Cerebellar cortex (tissue), 1 donor: ENCODE measurements around the gene GJD2.
A peak's percentile ranks its signal among the peaks of the same experiment; 100 is the strongest.

Experiments
- DNase-seq: peaks from one replicate; pipeline ENCODE4 v3.0.0-alpha.2; 2015; ENCODE audit warnings: low spot score

The GJD2 gene

DNA sequence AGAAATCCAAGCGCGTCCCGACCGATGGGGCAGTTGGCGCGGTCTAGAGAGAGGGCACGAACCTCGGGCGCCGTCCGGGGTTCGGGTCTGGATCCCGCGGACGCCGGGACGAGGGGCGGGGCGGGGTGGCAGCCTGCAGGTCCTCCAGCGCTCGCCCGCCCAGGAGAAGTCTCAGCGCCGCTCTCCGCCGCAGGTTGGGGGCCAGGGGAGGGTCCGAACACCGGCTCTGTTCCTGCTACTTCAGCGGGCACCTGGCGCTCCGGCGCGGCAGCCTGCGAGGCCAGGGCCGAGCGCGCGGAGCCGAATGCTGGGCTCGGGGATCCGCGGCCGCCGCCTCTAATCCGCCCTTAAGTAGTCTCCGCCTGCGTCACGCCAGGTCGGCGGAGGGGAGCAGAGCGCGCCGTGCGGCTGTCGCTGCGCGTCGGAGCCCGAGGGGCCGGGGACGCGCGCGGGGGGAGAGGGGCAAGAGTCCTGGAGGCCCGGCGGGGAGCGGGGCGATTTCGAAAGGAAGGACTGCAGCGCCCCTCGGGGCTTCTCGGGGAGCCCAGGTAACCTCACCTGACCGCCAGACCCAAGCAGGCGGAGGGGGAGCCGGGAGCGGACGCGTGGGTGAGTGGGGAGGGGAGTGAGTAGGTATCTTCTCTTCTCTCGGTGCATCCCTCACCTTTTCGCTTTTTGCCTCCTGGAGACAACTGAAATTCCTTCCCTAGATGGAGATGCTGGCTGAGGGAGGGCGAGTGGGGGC lies at the start of gene GJD2:
Gene GJD2, minus strand, starts transcription at position 325 of the 745 bp plus-strand sequence. CDS start 510 bp downstream, outside the sequence.
- no peak for DNase-seq

DNA sequence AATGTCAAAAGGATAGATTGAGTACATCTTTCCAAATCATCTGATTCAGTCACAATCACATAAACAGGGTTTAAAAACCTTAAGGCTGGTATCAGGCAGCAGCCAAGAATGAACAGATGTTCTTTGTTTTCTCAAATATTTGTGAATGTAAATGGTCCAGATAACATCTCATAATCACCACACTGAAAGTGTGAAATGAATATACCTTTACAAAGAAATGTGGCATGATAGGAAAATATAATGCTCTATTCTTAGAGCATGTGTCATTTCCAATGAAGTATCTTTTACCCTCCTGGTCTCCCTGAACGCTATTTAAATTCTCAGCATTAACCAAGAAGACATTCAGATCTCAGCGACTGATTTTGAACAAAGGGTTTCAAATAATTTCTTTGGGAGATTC lies 49.3 kb upstream of the GJD2 start:
- no peak for DNase-seq

DNA sequence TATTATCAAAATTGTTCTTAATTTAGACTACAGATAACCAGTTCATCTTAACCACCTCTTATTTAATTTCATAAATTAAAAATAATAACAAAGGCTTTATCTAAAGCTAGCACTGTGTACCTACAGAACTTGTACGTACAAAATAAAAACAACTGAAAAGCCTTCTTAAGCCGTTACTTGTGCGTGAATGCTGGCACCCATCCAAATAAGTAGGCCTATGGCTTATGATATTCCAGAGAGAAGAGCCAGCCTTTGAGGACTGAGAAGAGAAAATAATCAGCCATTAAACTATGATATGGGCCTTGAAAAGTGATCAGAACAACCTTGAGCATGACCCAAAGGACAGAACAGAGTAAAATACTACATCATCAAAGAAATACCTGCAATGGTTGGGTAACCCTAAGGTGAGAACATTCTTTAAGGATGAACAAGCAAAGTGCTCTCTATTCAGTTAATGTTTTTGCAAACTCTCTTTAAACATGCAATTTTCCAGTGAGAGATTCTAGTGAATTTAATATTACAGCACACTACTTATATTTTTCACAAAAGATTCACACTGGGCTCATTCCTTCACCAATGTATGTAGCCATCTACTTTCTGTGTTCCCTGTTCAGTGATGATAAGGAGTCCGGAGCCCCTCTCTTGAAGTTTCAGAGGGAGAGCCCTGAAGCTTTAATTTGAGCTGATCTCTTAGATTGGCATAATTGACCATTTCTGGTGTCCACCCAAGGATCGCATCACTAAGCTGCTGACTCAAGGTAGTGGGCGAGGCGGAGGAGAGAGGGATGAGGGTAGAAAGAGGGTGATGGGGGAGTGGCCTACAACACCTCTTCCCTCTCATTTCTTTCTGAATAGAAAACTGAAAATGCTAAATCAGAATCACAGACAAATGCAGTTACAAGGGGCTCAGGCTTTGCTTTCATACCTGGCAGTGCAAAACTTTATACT lies 48.3 kb upstream of the GJD2 start:
- DNase-seq: no peak

DNA sequence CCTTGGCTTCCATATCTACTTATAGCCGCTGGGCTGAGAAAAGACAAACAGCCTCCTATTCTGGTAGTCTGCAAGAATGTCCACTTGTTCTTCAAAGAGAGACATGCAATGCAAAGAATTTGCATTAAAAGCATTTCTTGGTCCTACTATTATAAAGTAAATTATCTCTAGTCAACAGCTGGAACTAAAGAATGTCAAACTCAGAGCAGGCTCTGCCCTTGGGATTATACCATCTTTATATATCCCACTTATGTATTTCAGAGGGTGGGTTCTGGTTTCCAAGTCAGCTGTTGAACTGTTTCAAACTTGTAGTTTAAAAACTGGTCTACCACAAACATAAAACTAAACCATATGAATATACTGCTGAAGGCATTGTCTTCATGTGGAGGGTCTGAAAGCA lies 47.6 kb upstream of the GJD2 start:
- DNase-seq: no peak

DNA sequence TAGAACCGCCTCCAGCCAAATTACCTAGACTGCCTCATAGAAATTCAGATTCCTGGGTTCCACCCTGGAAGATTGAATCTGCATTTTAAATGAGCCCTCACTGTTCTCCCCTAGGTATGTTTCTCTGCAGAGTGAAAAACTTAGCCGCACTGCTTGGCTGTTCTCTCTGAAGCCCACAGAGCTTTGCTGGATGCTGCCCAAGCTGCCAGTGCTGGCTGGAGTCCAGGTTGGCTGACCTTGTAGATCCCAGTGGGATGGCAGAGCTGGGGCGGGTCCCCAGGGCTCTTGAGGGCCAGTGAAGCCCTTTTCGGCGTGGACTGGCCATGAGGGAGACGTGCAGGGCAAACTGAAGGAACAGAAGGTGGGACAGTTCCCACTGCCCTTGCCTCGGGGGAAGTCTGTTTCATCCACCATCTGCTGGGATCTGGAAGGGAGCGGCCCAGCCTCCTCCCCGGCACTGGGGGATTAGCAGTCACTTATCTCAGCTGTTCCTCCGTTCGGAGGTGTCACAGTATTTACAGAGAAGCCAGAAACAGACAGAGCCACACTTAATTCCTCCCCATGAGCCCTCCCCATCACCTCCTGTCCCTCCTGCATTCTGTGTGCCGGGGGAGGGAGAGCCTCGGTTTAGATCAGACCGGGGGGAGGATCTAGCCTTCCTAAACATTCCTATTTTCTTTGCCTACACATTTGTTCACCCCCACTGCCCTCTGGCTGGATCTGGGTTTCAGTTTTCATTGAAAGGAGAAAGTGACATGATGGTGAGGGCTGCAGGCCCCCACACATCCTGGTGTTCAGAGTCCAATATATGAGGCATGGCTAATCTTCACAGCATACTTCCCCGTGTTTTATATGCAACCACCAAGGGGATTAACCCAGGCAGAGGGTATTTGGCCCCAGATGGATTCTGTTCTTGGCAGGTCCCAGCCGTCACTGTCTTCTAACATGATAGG lies 44.6 kb upstream of the GJD2 start:
- DNase-seq: peak; percentile 87

DNA sequence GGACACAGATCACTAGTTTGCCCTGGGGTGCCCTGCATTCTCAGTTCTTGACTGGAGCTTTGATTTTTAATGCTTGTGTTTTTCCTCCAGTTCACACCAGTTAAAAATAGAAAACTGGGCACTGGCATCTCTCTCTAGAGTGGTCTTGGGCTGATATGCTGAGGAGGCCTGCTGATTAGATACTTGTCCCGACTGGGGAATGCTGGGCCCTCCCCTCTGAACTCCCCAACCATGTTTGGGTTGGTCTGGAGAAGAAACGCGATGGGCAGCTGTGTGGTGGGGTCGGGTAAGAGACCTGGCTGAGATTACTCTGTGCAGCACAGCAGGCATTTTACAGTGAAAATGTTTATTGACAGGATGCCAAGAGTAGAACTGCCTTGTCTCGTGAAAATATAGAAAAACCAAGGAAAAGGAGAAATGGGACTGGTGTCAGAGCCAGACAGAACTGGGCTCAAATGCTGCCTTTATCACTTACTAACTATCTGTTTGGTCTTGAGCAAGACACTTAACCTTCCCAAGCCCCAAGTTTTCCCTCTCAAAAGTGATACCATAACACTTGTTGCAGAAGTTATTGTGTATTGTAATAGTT lies 42.1 kb upstream of the GJD2 start:
- DNase-seq: no peak

DNA sequence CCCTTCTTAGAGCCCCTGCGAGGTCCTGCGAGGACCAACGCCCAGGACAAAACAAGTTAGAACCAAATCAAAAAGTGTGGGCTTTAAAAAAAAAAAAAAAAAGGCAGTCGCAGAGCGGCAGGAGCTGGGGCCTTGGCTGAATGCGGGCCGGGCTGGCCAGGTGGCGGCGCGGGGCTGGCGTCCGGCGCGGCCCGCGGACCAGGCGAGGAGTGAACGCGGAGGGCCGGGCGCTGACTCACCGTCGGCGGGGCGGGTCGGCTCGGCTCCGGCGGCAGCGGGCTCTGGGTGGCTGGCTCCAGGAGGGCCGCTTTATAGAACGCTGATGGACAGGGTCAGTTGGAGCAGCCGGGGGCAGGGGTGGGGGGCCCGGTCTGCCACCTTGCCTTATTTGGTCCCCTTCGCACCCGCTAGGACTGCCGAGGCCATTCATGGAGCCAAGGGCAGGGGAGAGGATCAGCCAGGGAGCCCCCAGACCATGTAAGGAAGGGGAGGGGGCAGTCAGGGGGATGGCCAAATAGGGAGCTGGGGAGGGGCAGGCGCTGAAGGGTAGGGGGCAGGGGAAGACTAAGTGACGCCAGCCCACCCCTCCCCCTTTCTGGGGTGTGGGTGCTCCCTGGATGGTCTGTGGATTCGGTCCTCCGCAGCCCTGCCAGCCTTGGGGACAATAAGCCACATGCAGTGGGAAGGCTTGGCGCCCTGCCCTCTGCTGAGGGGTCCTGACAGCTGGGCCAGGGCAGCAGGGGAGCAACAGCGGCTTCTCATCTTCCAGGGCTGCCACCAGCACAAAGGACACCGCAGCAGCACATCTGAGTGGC lies 40.7 kb upstream of the GJD2 start, which contains the start of gene ACTC1:
Gene ACTC1, minus strand, starts transcription at position 283 of the 815 bp plus-strand sequence. CDS start 741 bp downstream, outside the sequence.
- DNase-seq: no peak

DNA sequence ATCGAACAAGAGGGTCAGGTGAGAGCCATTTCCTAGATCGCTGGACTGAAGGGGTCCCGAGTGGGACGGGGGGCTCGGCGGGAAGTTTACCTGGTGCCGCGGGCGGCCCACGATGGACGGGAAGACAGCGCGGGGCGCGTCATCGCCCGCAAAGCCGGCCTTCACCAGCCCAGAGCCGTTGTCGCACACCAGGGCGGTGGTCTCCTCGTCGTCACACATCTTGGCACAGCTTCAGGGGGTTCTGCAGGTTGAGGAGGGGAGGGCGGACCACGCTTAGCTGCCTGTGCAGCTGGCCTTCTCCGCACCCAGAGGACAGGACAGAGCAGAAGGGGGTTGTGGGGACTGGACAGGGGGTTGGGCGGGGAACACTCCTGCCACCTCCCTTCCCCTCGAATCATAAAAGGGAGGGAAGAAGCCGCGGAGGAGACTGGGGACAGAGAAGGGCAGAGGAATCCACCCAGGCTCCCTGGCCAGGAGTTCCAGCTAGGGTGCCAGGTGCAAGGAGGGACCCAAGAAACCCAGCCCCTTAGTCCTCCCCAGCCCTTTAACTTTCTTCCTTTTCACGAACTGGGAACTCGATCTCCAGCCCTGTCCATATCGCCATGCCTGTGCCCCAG lies 39.9 kb upstream of the GJD2 start:
- DNase-seq: no peak

DNA sequence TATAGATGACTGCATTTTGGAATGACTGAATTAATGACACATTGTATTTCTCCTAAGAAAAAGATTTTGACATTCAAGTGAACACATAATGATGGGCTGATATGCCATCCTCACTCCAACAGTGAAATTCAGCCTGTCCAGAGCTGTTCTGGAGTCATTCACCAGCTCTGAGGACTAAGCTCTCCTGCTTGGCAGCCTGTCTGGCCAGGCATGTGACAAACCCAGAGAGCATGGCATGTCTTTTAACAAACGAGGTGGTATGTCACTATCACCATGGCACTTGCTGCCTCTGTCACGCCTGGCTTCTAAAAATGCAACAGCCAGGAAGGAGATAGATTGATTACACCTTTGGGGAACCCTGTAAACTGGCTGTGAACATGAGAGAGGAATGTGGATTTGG lies 39.1 kb upstream of the GJD2 start:
- DNase-seq: no peak

DNA sequence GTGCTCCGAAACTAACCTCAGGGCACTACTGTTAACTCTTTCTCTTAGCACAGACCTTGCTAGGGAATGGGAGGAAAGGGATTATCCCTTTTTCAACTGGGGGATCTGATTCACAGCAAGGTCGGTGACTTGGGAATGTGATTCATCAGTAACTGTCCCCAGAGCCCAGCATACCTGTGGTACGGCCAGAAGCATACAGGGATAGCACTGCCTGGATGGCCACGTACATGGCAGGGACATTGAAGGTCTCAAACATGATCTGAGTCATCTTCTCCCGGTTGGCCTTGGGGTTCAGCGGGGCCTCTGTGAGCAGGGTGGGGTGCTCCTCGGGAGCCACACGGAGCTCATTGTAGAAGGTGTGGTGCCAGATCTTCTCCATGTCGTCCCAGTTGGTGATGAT lies 38.3 kb upstream of the GJD2 start:
- DNase-seq: no peak

DNA sequence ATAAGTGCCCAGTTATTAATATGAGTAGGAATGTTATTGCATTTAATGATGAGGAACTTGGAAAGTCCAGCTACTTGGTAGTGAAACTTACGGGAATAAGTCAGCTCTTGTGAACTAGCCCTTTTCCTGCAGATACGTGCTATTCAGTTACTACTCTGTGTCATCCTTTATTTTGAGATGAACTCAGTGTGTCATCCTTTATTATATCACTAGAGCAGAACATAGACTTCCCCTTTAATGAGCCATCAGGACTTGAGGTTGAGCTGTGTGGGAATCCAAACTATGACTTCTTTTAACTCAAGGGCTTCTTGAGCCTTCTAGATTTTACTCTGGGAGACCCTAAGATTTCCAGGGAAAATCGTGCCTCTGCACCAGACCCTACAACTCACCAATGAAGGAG lies 36.9 kb upstream of the GJD2 start:
- DNase-seq: no peak

DNA sequence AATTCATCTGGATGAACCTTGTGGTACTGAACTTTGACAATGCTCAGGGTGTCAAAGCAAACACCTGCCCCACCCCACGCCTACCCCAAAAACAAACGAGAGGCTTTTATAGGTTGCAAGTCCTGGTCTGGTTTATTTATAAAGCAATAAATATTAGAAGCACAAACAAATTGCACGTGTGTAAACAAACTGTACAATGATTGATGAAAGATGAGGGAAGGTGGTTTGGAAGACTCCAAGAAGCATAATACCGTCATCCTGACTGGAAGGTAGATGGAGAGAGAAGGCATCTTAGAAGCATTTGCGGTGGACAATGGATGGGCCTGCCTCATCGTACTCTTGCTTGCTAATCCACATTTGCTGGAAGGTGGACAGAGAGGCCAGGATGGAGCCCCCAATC lies 35.3 kb upstream of the GJD2 start:
- DNase-seq: no peak

DNA sequence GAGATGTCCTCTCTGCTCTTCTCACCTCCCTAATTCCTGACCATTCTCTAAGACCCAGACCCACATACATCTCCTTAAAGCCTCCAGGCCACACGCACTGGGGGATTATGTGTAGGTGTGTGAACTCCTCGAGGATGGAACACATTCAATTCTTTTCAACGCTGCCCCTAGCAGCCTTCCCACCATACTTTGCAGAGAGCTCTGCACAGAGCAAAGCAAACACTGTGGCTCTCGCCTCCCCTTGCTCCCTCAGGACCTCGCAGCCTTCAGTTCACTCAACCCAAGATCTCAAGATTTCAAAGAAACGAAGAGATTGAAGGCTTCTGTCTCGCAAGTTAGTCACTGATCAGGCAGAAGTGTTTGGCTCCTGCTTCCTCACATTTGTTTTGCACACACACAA lies 34.5 kb upstream of the GJD2 start:
- no peak for DNase-seq

DNA sequence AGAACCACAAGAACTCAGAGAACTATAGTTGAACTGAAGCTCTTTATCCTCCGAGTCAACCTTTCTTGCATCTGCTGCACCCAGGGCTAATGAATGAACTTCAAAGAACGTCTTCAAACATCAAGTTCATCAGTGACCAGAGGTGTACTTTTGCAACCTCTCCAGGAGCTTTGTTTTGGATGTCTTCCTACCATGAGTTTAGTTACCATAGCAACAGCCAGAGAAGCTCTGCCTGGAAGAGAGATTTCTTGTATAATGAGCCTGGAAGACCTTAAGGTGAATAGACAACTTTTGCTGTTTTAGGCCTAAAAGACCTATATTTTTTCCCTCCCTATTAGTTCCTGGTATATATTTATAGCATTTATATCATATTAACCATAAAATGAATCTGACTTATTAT lies 31.4 kb upstream of the GJD2 start:
- no peak for DNase-seq

DNA sequence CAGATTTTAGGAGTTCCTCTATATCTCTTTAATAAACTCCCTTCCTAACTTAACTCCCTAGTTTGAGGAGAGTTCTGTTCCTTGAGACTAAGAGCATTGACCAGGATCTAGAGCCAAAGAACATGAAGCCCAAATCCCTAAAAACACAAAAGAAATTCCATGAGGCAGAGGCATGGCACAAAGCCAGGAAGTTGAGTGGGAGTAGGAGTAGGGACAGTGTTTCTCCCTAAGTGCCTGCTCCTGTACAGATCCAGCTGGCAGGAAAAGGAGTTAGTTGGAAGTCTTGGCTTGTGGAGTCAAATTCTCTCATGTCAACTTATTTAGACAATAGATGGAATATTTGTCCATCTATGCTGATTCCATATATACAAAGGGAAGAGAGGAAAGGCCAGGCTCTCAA lies 29.2 kb upstream of the GJD2 start:
- no peak for DNase-seq

DNA sequence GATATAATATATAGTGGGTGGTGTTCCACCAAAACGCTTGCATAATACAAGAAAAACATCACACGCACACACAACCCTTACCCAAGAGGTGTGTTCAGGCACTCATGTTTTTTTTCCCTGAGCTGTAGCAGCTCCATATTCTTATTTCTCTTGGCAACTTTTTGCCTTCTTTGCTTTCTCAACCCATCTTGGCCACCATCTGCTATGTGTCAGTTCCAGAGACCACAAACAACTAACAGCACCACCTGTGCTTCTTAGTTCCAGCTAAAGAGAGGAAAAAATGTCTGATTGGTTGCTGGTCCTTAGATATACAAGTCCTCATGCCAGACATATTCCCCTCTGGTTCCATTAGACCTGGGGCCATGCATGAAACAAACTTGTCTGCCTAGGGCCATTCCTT lies 28.6 kb upstream of the GJD2 start:
- no peak for DNase-seq

DNA sequence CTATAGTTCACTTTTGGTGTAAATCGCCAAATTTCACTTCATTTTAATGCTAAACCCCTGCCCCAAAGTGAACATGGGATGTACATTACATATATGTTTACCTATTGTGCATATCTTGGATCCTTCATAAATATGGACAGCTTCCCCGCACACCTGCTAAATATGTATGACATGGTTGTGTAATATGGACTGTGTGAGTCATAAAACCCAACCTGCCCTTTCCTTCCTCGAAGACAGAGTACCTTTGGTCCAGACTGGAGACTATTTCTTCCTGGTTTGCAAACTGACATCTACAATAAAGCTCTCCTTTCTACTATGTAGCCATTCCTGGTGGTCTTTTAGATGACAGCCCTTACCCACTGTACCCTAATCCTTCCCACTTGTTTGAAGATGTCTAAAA lies 28.1 kb upstream of the GJD2 start:
- no peak for DNase-seq

DNA sequence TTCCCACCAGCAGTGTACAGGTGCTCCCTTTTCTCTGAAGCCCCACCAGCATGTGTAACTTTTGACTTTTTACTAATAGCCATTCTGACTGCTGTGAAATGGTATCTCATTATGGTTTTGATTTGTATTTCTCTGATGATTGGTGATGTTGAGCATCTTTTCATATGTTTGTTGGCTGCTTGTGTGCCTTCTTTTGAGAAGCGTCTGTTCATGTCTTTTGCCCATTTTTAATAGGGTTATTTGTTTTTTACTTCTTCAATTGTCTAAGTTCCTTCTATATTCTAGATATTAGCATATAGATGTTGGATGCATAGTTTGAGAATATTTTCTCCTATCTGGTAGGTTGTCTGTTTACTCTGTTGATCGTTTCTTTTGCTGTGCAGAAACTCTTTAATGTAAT lies 25.9 kb upstream of the GJD2 start:
- DNase-seq: no peak

DNA sequence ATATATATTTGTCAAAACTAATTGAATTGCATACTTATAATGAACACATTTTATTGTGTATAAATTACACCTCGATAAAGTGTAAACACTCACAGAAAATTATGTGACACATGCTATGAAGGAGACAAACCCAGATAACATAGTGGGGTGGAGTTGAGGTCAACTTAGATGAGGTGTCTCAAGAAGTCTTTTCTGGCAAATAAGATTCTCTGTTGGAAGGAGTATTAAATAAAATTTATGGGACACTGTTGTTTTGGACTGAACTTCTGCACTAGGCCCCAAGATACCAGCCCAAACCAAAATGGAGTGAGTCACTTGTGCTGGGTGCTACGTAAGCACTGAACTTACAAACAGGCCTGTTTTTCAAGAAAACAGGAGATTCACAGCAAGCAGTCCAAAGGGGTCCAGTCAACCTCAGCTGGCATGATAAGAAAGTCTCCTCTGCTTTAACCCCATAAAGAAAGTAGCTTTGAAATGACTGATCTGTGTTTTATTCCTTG lies 21.9 kb upstream of the GJD2 start:
- DNase-seq: no peak

DNA sequence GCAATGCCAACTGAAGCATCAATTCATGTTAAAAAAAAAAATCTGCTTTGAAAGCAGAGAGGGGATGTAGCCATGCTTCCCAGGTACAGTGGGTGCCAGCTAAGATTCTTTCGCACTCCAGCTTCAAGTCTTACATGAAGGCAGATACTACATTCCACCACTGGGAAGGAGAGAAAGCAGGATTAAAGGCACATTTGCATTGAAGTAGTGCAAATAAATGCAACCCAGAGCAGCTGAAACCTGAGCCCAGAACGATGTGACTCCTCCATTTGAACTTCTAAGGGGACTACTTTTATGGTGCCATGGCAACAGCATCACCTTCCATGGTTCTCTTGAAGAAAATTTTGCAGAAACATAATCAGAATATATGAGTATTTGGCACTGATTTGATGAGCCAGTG lies 19.1 kb upstream of the GJD2 start:
- DNase-seq: no peak
